RWPE2 (cell line): ENCODE results near the gene NECTIN1.
A peak's percentile ranks its signal among the peaks of the same experiment; 100 is the strongest.

Source experiments
- ATAC-seq: fragments of 200-7000 bp; cut with Tn5 transposase; 3 replicates; pipeline ENCODE4 v1.9.1; 2021; ENCODE audit warnings: low read depth
- DNase-seq: peaks from one replicate; pipeline ENCODE4 v3.0.0-alpha.2; 2020; ENCODE audit warnings: low spot score
- H3K27ac ChIP-seq: fragments of 450-650 bp; 2 replicates; pipeline ENCODE4 v1.5.1; 2017; ENCODE audit warnings: mild to moderate bottlenecking; ENCODE audit not compliant: poor library complexity, severe bottlenecking
- H3K27me3 ChIP-seq: fragments of 250-450 bp; sonication (Bioruptor Pico); 2 replicates; pipeline ENCODE4 v1.5.1; 2021; ENCODE audit warnings: mild to moderate bottlenecking, moderate library complexity; ENCODE audit not compliant: insufficient read depth, poor library complexity, severe bottlenecking
- H3K36me3 ChIP-seq: fragments of 250-450 bp; sonication (Bioruptor Pico); 2 replicates; pipeline ENCODE4 v1.5.1; 2020; ENCODE audit warnings: low read depth, mild to moderate bottlenecking, moderate library complexity
- H3K4me1 ChIP-seq: fragments of 250-450 bp; sonication (Bioruptor Pico); 2 replicates; pipeline ENCODE4 v1.5.1; 2021; ENCODE audit warnings: mild to moderate bottlenecking, moderate library complexity; ENCODE audit not compliant: insufficient read depth, poor library complexity, severe bottlenecking
- H3K4me3 ChIP-seq: fragments of 250-450 bp; sonication (Bioruptor Pico); 2 replicates; pipeline ENCODE4 v1.5.1; 2021; ENCODE audit warnings: mild to moderate bottlenecking, moderate library complexity; ENCODE audit not compliant: severe bottlenecking
- H3K9me3 ChIP-seq: fragments of 250-450 bp; sonication (Bioruptor Pico); 2 replicates; pipeline ENCODE4 v1.5.1; 2021; ENCODE audit warnings: mild to moderate bottlenecking, moderate library complexity; ENCODE audit not compliant: severe bottlenecking
- TF ChIP-seq, protein P1 (sequence below): fragments of 450-650 bp; IDR thresholded peaks from one replicate; pipeline ENCODE4 v1.5.1; 2017; ENCODE audit warnings: mild to moderate bottlenecking, moderate library complexity; ENCODE audit not compliant: poor library complexity, severe bottlenecking

NECTIN1 gene

DNA sequence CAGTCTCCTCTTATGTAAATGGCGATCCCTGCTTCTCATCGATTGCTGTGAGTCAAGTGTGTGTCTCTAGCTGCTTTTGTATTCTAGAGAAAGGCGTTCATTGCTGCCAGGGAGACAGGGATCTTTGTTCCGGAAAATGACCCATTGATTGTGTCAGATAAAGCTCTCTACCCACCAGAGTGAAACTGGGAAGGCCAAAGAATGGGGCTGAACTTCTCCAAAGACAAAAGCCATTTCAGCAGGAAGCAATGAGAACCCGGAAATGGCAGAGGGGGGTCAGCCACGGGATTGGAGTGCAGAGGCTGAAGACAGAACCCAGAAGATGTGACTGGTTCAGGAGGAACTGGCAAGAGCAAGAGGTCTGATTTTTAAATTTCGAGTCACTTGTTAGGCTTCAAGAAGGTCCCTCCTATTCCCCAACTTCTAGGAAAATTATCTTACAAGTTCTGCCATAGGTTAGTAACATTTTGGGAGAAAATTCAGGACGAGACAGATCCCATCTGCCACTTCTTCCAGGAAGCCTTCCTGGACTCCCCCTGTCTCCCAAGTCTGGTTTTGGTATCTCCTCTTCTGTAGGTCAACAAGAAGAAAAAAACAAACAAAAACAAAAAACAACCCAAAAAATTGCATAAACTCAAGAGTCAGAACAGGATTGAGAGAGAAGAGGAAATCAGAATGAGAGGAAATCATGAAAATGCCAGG is 110.6 kb downstream of the NECTIN1 start:
- ATAC-seq, result no peak
- no peak overlapping the region for H3K27ac ChIP-seq
- H3K9me3 ChIP-seq, result no peaks in the 10 kb centered on the region
- no peaks in the 10 kb centered on the region for H3K27me3 ChIP-seq
- H3K36me3 ChIP-seq, result no peaks in the 10 kb centered on the region
- TF ChIP-seq, protein P1, sequence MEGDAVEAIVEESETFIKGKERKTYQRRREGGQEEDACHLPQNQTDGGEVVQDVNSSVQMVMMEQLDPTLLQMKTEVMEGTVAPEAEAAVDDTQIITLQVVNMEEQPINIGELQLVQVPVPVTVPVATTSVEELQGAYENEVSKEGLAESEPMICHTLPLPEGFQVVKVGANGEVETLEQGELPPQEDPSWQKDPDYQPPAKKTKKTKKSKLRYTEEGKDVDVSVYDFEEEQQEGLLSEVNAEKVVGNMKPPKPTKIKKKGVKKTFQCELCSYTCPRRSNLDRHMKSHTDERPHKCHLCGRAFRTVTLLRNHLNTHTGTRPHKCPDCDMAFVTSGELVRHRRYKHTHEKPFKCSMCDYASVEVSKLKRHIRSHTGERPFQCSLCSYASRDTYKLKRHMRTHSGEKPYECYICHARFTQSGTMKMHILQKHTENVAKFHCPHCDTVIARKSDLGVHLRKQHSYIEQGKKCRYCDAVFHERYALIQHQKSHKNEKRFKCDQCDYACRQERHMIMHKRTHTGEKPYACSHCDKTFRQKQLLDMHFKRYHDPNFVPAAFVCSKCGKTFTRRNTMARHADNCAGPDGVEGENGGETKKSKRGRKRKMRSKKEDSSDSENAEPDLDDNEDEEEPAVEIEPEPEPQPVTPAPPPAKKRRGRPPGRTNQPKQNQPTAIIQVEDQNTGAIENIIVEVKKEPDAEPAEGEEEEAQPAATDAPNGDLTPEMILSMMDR, result no peak
- peaks cover 12% of the 10 kb centered on the region for H3K4me1 ChIP-seq
- H3K4me3 ChIP-seq, result no peak overlapping the region
- no peak for DNase-seq

DNA sequence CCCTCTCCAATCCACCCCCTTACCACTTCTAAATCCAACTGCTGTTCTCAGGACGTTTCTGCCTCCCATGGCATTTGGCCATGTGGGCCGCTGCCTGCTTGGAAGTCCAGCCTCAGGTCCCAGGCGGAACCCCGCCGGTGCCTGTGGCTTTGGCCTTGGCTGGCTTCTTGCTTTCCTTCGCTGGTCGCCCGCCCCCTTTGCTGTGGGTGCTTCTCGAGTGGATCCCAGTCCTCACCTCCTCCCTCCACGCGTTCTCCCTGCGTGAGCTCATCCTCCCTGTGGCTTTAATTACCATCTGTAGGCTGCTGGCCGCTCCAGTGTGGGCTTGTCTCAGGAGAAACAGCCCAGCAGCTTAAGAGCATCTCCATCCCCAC is 111.7 kb downstream of the NECTIN1 start:
- Histone ChIP-seq H3K9me3 (no peaks in the 10 kb centered on the region), H3K4me1 (peaks cover 12% of the 10 kb centered on the region), H3K4me3 (no peak overlapping the region), H3K27me3 (no peaks in the 10 kb centered on the region), H3K36me3 (no peaks in the 10 kb centered on the region), H3K27ac (no peak overlapping the region)
- no peak for DNase-seq
- TF ChIP-seq, protein P1, result no peak
- ATAC-seq, result no peak

DNA sequence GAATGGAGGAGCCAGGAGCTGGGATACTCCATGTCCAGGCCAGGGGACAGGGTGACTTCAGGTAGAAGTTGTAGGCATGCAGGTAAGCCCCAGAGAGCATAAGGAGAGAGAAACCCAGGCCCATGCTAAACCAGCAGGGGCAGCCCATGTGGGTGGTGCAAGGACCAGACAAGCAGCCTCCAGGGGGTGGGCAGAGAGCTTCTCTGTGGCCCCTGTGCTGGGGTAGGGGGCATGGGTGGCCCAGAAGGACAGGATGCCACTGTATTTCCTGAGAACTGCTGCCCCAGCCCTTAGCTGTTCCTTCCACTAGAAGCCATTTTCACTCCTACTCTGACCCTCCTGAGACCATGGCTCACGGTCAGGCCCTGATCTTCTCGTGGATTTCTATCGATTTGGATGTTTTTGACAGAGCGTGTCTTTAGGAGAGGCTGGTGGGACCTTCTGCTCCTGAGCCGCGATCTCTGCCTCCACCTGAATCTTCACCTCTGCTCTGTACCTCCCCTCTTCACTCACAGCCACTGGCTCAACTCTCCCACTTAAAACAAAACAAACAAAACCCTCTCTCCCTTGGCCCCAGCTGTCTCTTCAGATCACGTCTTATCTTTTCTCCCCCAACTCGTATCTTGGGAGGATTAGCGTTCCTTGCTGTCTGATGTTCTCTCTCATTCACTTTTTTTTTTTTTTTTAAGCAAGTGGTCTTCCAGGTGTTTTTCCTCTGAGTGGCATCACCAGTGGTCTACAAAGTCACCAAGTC is 112.2 kb downstream of the NECTIN1 start:
- Histone ChIP-seq H3K4me1 (peaks cover 12% of the 10 kb centered on the region), H3K4me3 (no peak overlapping the region), H3K36me3 (no peaks in the 10 kb centered on the region), H3K27me3 (no peaks in the 10 kb centered on the region), H3K27ac (peak overlapping the region; percentile 73), H3K9me3 (no peaks in the 10 kb centered on the region)
- DNase-seq (no peak), ATAC-seq (no peak)
- TF ChIP-seq, protein P1, result no peak

DNA sequence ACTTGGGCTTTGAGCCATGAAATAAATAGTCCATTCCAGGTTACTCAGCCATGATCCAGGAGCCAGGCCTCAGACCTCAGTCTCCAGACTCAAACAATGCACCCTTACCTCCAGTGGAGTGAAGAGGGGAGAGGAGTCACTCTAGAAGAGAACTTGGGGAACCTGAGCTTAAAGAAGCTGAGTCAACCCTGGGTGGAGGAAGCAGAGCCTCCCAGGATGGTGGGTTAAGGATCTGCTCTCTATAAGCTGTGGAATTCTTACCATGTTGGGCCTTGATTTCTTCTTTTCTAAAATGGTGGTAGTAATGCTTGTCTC is 113.2 kb downstream of the NECTIN1 start:
- Histone ChIP-seq H3K27ac (peak overlapping the region; percentile 73), H3K27me3 (no peaks in the 10 kb centered on the region), H3K4me1 (peaks cover 12% of the 10 kb centered on the region), H3K4me3 (no peak overlapping the region), H3K36me3 (no peaks in the 10 kb centered on the region), H3K9me3 (no peaks in the 10 kb centered on the region)
- DNase-seq (no peak), ATAC-seq (peak; percentile 74)
- TF ChIP-seq, protein P1, result no peak
